A673 (cell line): Measurements from ENCODE around the gene SHISAL1.

ENCODE experiments used
- EZH2 ChIP-seq: fragments of 200-600 bp; sonication (generic); IDR thresholded peaks from 2 replicates; pipeline ENCODE4 v1.6.1; 2017; ENCODE audit warnings: borderline replicate concordance, low read depth, mild to moderate bottlenecking, mixed read lengths, antibody characterized with exemption, low read length; ENCODE audit not compliant: poor library complexity, severe bottlenecking
- TF ChIP-seq, protein P1 (sequence below): fragments of 300-800, 200-600 bp; sonication (generic); conservative IDR thresholded peaks from 2 replicates; pipeline ENCODE4 v1.5.1; 2017; ENCODE audit warnings: low read depth, mild to moderate bottlenecking, antibody characterized with exemption, low read length, moderate library complexity, mixed read lengths

DNA sequence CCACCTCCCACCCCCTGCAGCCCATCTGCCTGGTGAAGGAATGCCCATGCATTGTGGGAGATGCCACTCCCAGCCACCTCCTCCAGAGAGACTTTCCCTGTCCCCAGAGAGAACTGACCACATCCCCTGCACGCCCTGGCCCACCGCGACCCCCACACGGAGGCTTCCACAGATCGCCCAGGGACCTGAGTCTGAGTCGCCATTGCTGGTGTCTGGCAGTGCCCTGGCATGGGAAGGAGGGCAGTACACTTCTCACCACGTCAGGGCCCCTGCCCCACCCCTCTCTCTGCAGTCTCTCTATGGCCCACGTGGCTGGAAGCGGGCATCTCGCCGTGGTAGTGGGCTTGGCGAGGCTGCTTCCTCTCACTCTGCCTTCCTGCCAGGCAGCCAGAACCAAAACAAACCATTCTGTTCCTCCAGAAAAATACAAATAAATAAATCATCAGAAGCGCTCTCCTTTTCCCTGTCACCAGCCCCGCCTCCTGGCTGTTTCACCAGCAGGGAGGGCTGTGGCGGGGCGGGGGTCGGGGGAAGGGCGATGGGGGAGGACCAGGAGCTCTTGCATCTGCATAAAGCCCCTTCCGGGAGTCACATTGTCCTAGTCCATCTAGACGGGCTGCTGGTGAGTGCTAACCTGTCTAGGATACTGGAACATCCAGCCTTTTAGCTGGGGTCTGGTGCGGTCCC is 20.9 kb downstream of the SHISAL1 start:
- TF ChIP-seq, protein P1, sequence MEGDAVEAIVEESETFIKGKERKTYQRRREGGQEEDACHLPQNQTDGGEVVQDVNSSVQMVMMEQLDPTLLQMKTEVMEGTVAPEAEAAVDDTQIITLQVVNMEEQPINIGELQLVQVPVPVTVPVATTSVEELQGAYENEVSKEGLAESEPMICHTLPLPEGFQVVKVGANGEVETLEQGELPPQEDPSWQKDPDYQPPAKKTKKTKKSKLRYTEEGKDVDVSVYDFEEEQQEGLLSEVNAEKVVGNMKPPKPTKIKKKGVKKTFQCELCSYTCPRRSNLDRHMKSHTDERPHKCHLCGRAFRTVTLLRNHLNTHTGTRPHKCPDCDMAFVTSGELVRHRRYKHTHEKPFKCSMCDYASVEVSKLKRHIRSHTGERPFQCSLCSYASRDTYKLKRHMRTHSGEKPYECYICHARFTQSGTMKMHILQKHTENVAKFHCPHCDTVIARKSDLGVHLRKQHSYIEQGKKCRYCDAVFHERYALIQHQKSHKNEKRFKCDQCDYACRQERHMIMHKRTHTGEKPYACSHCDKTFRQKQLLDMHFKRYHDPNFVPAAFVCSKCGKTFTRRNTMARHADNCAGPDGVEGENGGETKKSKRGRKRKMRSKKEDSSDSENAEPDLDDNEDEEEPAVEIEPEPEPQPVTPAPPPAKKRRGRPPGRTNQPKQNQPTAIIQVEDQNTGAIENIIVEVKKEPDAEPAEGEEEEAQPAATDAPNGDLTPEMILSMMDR = no peak
- no peak for TF ChIP-seq EZH2
